Nephron (organoid): Measurements from ENCODE around the gene DUOX2.

Experiments
- H3K27ac Mint-ChIP-seq, 3 experiments: 2 replicates each; pipeline ENCODE4 v1.8.0; 2020; ENCODE audit warnings: mixed read lengths in 3 of 3, mild to moderate bottlenecking in 2 of 3, moderate library complexity in 1 of 3
- H3K27me3 Mint-ChIP-seq: 2 replicates; pipeline ENCODE4 v1.8.0; 2021; ENCODE audit warnings: low read depth, mild to moderate bottlenecking, moderate library complexity, mixed read lengths
- H3K36me3 Mint-ChIP-seq: 2 replicates; pipeline ENCODE4 v1.8.0; 2020; ENCODE audit warnings: low read depth, mixed read lengths
- H3K4me1 Mint-ChIP-seq: 2 replicates; pipeline ENCODE4 v1.8.0; 2020; ENCODE audit warnings: mixed read lengths
- H3K4me3 Mint-ChIP-seq, 3 experiments: 2 replicates each; pipeline ENCODE4 v1.8.0; 2020; ENCODE audit warnings: mild to moderate bottlenecking in 3 of 3, mixed read lengths in 3 of 3, moderate library complexity in 2 of 3
- H3K9me3 Mint-ChIP-seq: 2 replicates; pipeline ENCODE4 v1.8.0; 2020; ENCODE audit warnings: mixed read lengths
- TF ChIP-seq, protein P1 (sequence below), 3 experiments: fragments of 200-600 bp; sonication (generic); IDR thresholded peaks; one replicate each; pipeline ENCODE4 v1.5.0; 2021; ENCODE audit warnings: antibody characterized with exemption in 3 of 3; ENCODE audit not compliant: unreplicated experiment in 3 of 3

Gene DUOX2

DNA sequence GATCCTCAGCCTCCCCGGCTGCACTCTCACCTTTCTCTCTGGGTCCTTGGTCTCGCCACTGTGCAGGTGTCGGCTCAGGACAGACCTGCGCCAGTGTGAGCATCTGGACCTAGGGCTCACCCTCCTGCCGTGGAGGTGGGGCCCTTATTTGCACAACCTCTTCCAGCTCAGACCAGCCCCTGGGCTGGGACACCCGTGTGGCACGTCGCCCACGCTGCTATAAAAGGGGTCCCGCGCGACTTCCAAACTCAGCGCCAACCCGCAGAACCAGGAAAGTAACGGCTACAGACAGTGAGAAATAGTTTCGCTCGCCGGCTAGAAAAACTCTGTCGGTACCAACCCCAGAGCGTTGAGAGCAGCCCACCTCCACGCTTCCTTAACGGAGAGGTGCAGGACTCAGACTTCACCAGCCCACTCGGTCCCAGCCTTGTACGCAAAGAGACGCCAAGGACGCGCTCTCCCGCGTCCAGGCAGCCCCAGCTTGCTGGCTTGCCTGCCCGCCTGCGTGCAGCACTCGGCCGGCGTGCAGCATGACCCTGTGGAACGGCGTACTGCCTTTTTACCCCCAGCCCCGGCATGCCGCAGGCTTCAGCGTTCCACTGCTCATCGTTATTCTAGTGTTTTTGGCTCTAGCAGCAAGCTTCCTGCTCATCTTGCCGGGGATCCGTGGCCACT, at the start of gene DUOX2, which contains the start of gene DUOXA2:
DUOX2 (minus strand) TSS at position 97 of the 675 bp plus-strand sequence. CDS start 761 bp downstream, outside the sequence.
DUOXA2 (plus strand) TSS at position 251 of the 675 bp plus-strand sequence; CDS start at position 531, 280 bp downstream.
- peaks cover 11% of the 10 kb centered on the region for H3K4me1 Mint-ChIP-seq
- H3K27ac Mint-ChIP-seq = no peak within 1 kb of the TSS
- TF ChIP-seq, protein P1, sequence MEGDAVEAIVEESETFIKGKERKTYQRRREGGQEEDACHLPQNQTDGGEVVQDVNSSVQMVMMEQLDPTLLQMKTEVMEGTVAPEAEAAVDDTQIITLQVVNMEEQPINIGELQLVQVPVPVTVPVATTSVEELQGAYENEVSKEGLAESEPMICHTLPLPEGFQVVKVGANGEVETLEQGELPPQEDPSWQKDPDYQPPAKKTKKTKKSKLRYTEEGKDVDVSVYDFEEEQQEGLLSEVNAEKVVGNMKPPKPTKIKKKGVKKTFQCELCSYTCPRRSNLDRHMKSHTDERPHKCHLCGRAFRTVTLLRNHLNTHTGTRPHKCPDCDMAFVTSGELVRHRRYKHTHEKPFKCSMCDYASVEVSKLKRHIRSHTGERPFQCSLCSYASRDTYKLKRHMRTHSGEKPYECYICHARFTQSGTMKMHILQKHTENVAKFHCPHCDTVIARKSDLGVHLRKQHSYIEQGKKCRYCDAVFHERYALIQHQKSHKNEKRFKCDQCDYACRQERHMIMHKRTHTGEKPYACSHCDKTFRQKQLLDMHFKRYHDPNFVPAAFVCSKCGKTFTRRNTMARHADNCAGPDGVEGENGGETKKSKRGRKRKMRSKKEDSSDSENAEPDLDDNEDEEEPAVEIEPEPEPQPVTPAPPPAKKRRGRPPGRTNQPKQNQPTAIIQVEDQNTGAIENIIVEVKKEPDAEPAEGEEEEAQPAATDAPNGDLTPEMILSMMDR (IDR thresholded peaks at IDR 0.05; ENCODE audit: unreplicated experiment in 3 of 3) = no peak
- no peaks in the 10 kb centered on the region for H3K36me3 Mint-ChIP-seq
- H3K4me3 Mint-ChIP-seq = peak within 1 kb of the TSS; percentile 34 to 44 (median 42)
- no peaks in the 10 kb centered on the region for H3K9me3 Mint-ChIP-seq
- H3K27me3 Mint-ChIP-seq = peaks cover 85% of the 10 kb centered on the region

- H3K4me3 Mint-ChIP-seq = peak overlapping the region in 1 of 3 experiments; percentile 22
- TF ChIP-seq, protein P1 (IDR thresholded peaks at IDR 0.05; ENCODE audit: unreplicated experiment in 3 of 3) = no peak
- no peaks in the 10 kb centered on the region for H3K9me3 Mint-ChIP-seq
Observed at GRCh38 chr15:45163508-45163856, 49.5 kb upstream of the DUOX2 start.

GRCh38 chr15:45162771-45163507, 49.0 kb upstream of the DUOX2 start:
- peaks cover 10% of the 10 kb centered on the region for H3K4me1 Mint-ChIP-seq
- no peaks in the 10 kb centered on the region for H3K36me3 Mint-ChIP-seq
- H3K27me3 Mint-ChIP-seq = no peaks in the 10 kb centered on the region
- TF ChIP-seq, protein P1 (IDR thresholded peaks at IDR 0.05; ENCODE audit: unreplicated experiment in 3 of 3) = peak; percentile 76 to 83 (median 82)
- H3K4me3 Mint-ChIP-seq = no peak overlapping the region
- H3K27ac Mint-ChIP-seq = peak overlapping the region; percentile 27 to 95 (median 53)
- H3K9me3 Mint-ChIP-seq = no peaks in the 10 kb centered on the region

More at GRCh38 chr15:45163508-45163856, 49.5 kb upstream of the DUOX2 start:
- Mint-ChIP-seq H3K27ac (peak overlapping the region; percentile 27 to 95 (median 64)), H3K36me3 (no peaks in the 10 kb centered on the region), H3K27me3 (no peaks in the 10 kb centered on the region), H3K4me1 (peaks cover 10% of the 10 kb centered on the region)

DNA sequence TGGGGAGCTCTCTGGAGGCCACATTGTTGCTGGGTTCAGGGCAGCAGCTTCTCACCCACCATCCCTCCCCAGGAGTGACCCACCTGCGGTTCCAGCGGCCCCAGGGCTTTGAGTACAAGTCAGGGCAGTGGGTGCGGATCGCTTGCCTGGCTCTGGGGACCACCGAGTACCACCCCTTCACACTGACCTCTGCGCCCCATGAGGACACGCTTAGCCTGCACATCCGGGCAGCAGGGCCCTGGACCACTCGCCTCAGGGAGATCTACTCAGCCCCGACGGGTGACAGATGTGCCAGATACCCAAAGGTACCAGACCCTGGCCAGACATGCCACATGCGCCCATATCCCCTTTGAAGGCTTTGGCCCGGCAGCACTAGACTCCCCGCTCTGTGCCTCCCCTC, 47.7 kb upstream of the DUOX2 start:
- Mint-ChIP-seq H3K4me3 (no peak overlapping the region), H3K27ac (no peak overlapping the region), H3K9me3 (no peaks in the 10 kb centered on the region), H3K36me3 (no peaks in the 10 kb centered on the region), H3K27me3 (no peaks in the 10 kb centered on the region), H3K4me1 (peaks cover 14% of the 10 kb centered on the region)
- TF ChIP-seq, protein P1 (IDR thresholded peaks at IDR 0.05; ENCODE audit: unreplicated experiment in 3 of 3) = no peak

DNA sequence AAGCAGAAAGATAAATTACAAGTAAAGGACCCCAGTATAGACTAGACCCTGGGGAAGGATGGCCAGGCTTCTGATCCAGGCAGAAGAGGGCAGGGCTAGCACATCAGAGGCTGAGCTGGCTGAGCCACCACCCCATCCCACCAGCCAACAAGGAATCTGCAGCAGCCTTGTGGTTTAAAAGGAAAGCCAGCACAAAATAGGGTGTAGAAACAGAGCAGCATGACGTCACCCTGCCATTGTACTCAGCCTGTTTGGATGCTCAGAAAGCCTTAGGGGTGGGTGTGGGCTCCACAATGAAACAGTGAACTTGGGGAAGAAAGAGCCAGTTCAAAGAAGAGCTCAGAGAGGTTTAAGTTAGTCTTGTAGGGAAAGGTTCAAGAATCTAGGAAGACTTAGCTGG, 44.0 kb upstream of the DUOX2 start:
- TF ChIP-seq, protein P1 (IDR thresholded peaks at IDR 0.05; ENCODE audit: unreplicated experiment in 3 of 3) = no peak
- H3K27me3 Mint-ChIP-seq = peaks cover 7% of the 10 kb centered on the region
- H3K27ac Mint-ChIP-seq = peak overlapping the region in 1 of 3 experiments; percentile 26
- no peak overlapping the region for H3K4me3 Mint-ChIP-seq
- H3K9me3 Mint-ChIP-seq = no peaks in the 10 kb centered on the region
- peaks cover 5% of the 10 kb centered on the region for H3K4me1 Mint-ChIP-seq
- H3K36me3 Mint-ChIP-seq = no peaks in the 10 kb centered on the region
